OCI-LY3 (cell line): Measurements from ENCODE around the gene SLC25A21.

ENCODE experiments used
- EZH2phosphoT487 ChIP-seq: fragments of 200-600 bp; shearing (Covaris generic); IDR thresholded peaks from 2 replicates; pipeline ENCODE4 v1.6.1; 2018; ENCODE audit warnings: antibody characterized with exemption, mixed run types, low read depth
- TF ChIP-seq, protein P1 (sequence below): fragments of 200-600, 300-600 bp; sonication (generic); IDR thresholded peaks from 2 replicates; pipeline ENCODE4 v1.5.1; 2014; ENCODE audit warnings: antibody characterized with exemption, low read length, low read depth

GRCh38 chr14:36951380-36951911 lies 221.0 kb downstream of the SLC25A21 start:
- TF ChIP-seq, protein P1, sequence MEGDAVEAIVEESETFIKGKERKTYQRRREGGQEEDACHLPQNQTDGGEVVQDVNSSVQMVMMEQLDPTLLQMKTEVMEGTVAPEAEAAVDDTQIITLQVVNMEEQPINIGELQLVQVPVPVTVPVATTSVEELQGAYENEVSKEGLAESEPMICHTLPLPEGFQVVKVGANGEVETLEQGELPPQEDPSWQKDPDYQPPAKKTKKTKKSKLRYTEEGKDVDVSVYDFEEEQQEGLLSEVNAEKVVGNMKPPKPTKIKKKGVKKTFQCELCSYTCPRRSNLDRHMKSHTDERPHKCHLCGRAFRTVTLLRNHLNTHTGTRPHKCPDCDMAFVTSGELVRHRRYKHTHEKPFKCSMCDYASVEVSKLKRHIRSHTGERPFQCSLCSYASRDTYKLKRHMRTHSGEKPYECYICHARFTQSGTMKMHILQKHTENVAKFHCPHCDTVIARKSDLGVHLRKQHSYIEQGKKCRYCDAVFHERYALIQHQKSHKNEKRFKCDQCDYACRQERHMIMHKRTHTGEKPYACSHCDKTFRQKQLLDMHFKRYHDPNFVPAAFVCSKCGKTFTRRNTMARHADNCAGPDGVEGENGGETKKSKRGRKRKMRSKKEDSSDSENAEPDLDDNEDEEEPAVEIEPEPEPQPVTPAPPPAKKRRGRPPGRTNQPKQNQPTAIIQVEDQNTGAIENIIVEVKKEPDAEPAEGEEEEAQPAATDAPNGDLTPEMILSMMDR = no peak
- no peak for TF ChIP-seq EZH2phosphoT487
